Measurements from ENCODE around the gene DNAH2.
A peak's percentile ranks its signal among the peaks of the same experiment; 100 is the strongest.

GRCh38 chr17:7834957-7835813, 117.6 kb downstream of the DNAH2 start:
- TF ChIP-seq, protein P1, sequence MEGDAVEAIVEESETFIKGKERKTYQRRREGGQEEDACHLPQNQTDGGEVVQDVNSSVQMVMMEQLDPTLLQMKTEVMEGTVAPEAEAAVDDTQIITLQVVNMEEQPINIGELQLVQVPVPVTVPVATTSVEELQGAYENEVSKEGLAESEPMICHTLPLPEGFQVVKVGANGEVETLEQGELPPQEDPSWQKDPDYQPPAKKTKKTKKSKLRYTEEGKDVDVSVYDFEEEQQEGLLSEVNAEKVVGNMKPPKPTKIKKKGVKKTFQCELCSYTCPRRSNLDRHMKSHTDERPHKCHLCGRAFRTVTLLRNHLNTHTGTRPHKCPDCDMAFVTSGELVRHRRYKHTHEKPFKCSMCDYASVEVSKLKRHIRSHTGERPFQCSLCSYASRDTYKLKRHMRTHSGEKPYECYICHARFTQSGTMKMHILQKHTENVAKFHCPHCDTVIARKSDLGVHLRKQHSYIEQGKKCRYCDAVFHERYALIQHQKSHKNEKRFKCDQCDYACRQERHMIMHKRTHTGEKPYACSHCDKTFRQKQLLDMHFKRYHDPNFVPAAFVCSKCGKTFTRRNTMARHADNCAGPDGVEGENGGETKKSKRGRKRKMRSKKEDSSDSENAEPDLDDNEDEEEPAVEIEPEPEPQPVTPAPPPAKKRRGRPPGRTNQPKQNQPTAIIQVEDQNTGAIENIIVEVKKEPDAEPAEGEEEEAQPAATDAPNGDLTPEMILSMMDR (conservative IDR thresholded peaks at IDR 0.05 in 1 of 2, IDR thresholded peaks at IDR 0.05 in 1 of 2; ENCODE audit: low read depth in 1 of 2, low read length in 2 of 2): peak; percentile 77 to 81
- TF ChIP-seq EZH2 (IDR thresholded peaks at IDR 0.05; ENCODE audit: low read length, missing control alignments): no peak

All from fibroblast of lung (primary cell).